ENCODE data around the gene CNNM2.

CNNM2 gene

DNA sequence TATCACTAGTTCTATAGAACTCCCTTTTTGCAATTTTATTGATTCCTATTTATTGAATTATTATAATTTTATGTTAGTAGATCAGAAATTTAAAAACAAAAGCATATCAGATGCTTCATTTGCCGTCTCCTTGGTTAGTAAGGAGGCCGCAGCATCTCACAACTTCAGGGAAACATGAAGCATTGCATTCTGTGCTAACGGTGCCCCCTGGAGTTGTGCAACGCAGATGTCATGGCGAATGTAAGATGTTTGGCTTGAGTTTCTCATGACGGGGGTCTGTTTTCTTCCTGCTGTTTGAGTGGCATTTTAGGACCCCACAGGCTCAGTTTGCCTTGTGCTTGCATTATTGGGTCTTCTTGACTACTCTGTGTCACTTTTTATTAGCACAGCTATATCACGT lies 124.8 kb downstream of the CNNM2 start:
- H3F3A ChIP-seq (ENCODE audit: insufficient read depth, low read length): no peaks in the 10 kb centered on the region
- H2AFZ ChIP-seq (ENCODE audit: low read length): no peak overlapping the region
- H3K27ac ChIP-seq (ENCODE audit: low read depth, low read length, poor library complexity, severe bottlenecking): no peak overlapping the region
- H3K9me3 ChIP-seq (ENCODE audit: low read length): no peaks in the 10 kb centered on the region
- no peaks in the 10 kb centered on the region for H3K4me1 ChIP-seq (ENCODE audit: insufficient read depth, low read length, severe bottlenecking)
- H3K9ac ChIP-seq (ENCODE audit: low read length): no peak overlapping the region
- no peaks in the 10 kb centered on the region for H3K36me3 ChIP-seq (ENCODE audit: insufficient read depth, low read length)
- no peak overlapping the region for H3K4me3 ChIP-seq (ENCODE audit: low read depth, low read length, poor library complexity, severe bottlenecking)
- H3K4me2 ChIP-seq (ENCODE audit: low read length): no peak overlapping the region
- no peaks in the 10 kb centered on the region for H3K79me2 ChIP-seq (ENCODE audit: insufficient read depth, low read length)
- no peaks in the 10 kb centered on the region for H4K20me1 ChIP-seq (ENCODE audit: insufficient read depth, low read length)
- no peaks in the 10 kb centered on the region for H3K27me3 ChIP-seq (ENCODE audit: insufficient read depth, low read length)
- no peaks in the 10 kb centered on the region for H3K9me2 ChIP-seq (ENCODE audit: low read depth, low read length)
- no peak for TF ChIP-seq EZH2 (IDR thresholded peaks at IDR 0.05; ENCODE audit: borderline replicate concordance, low read length)
- TF ChIP-seq, protein P1, sequence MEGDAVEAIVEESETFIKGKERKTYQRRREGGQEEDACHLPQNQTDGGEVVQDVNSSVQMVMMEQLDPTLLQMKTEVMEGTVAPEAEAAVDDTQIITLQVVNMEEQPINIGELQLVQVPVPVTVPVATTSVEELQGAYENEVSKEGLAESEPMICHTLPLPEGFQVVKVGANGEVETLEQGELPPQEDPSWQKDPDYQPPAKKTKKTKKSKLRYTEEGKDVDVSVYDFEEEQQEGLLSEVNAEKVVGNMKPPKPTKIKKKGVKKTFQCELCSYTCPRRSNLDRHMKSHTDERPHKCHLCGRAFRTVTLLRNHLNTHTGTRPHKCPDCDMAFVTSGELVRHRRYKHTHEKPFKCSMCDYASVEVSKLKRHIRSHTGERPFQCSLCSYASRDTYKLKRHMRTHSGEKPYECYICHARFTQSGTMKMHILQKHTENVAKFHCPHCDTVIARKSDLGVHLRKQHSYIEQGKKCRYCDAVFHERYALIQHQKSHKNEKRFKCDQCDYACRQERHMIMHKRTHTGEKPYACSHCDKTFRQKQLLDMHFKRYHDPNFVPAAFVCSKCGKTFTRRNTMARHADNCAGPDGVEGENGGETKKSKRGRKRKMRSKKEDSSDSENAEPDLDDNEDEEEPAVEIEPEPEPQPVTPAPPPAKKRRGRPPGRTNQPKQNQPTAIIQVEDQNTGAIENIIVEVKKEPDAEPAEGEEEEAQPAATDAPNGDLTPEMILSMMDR (IDR thresholded peaks at IDR 0.05; ENCODE audit: low read length): no peak

DNA sequence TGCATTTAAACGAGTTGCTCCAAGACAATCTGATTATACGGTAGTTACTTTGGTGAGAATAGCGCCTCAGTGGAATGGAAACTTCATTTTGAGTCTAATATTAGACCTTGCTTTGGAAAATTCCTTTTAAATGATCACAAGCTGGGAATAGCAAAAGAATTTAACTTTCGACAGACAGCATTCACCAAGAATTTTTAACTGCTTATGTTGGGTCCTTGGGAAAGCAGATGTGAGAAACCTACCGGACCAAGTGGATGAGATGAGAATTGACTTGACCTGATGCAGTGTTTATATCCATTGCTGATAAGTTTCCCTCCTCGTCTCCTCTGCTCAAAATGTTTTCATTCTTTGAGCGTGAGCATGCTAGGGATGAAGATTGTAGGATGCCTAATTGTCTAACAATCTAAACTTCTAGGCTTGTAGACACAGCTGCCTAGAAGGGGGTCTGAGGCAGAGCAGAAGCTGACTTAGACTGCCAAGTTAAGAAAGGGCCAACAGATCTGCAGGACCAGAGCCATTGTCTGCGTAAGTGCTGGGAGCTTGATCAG lies 126.9 kb downstream of the CNNM2 start:
- TF ChIP-seq, protein P1 (IDR thresholded peaks at IDR 0.05; ENCODE audit: low read length): no peak
- H4K20me1 ChIP-seq (ENCODE audit: insufficient read depth, low read length): no peaks in the 10 kb centered on the region
- H3K79me2 ChIP-seq (ENCODE audit: insufficient read depth, low read length): no peaks in the 10 kb centered on the region
- H3K9me3 ChIP-seq (ENCODE audit: low read length): no peaks in the 10 kb centered on the region
- no peaks in the 10 kb centered on the region for H3F3A ChIP-seq (ENCODE audit: insufficient read depth, low read length)
- no peak overlapping the region for H3K4me2 ChIP-seq (ENCODE audit: low read length)
- no peak overlapping the region for H3K27ac ChIP-seq (ENCODE audit: low read depth, low read length, poor library complexity, severe bottlenecking)
- H3K36me3 ChIP-seq (ENCODE audit: insufficient read depth, low read length): no peaks in the 10 kb centered on the region
- no peaks in the 10 kb centered on the region for H3K9me2 ChIP-seq (ENCODE audit: low read depth, low read length)
- H3K4me1 ChIP-seq (ENCODE audit: insufficient read depth, low read length, severe bottlenecking): no peaks in the 10 kb centered on the region
- H2AFZ ChIP-seq (ENCODE audit: low read length): no peak overlapping the region
- no peak overlapping the region for H3K9ac ChIP-seq (ENCODE audit: low read length)
- H3K4me3 ChIP-seq (ENCODE audit: low read depth, low read length, poor library complexity, severe bottlenecking): no peak overlapping the region
- no peaks in the 10 kb centered on the region for H3K27me3 ChIP-seq (ENCODE audit: insufficient read depth, low read length)

DNA sequence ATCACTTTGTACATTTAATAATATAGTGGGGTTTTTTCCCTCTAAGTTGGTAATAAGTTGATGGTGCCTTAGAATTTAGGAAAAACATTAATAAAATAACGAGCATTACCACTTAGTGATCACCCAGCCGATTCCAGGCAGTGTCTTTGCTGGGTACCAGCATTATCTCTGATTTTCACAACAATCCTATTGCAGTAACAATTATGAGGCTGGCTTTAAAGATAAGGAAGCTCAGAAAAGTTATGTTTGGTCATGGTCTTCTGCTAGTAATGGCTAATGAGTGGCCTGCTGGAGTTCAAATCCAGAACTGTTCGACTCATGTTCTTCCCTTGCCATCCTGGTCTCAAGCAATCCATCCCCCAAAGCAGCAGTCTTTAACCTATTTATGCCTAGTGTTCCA lies 127.9 kb downstream of the CNNM2 start:
- Histone ChIP-seq H4K20me1 (ENCODE audit: insufficient read depth, low read length) (no peaks in the 10 kb centered on the region), H3K36me3 (ENCODE audit: insufficient read depth, low read length) (no peaks in the 10 kb centered on the region), H3K9me2 (ENCODE audit: low read depth, low read length) (no peaks in the 10 kb centered on the region), H3K4me1 (ENCODE audit: insufficient read depth, low read length, severe bottlenecking) (no peaks in the 10 kb centered on the region), H2AFZ (ENCODE audit: low read length) (no peak overlapping the region), H3F3A (ENCODE audit: insufficient read depth, low read length) (no peaks in the 10 kb centered on the region), H3K79me2 (ENCODE audit: insufficient read depth, low read length) (no peaks in the 10 kb centered on the region), H3K27ac (ENCODE audit: low read depth, low read length, poor library complexity, severe bottlenecking) (no peak overlapping the region), H3K4me2 (ENCODE audit: low read length) (no peak overlapping the region), H3K9me3 (ENCODE audit: low read length) (no peaks in the 10 kb centered on the region), H3K9ac (ENCODE audit: low read length) (no peak overlapping the region), H3K4me3 (ENCODE audit: low read depth, low read length, poor library complexity, severe bottlenecking) (no peak overlapping the region), H3K27me3 (ENCODE audit: insufficient read depth, low read length) (no peaks in the 10 kb centered on the region)
- TF ChIP-seq, protein P1 (IDR thresholded peaks at IDR 0.05; ENCODE audit: low read length): no peak
- TF ChIP-seq EZH2 (IDR thresholded peaks at IDR 0.05; ENCODE audit: borderline replicate concordance, low read length): no peak
